H1 (cell line): ENCODE results near the gene PRTN3. TPM values are rescaled to one million over a fixed set of nuclear protein-coding genes. Genes with fewer than 3 reads are reported as not detected.

ENCODE experiments used
- CTBP2 ChIP-seq: IDR thresholded peaks from 2 replicates; pipeline ENCODE4 v1.7.0; 2011; ENCODE audit warnings: borderline replicate concordance, mild to moderate bottlenecking, moderate library complexity, mixed read lengths, low read length; ENCODE audit not compliant: insufficient read depth, insufficient read length
- EGR1 ChIP-seq: IDR thresholded peaks from 2 replicates; pipeline ENCODE4 v1.6.1; 2011; ENCODE audit warnings: low read depth, low read length, borderline replicate concordance
- HDAC2 ChIP-seq, 2 experiments: fragments of 300-600 bp in 1 of 2; sonication (generic) in 1 of 2; IDR thresholded peaks; 2 replicates each; pipeline ENCODE4 v1.6.1; 2011 to 2012; ENCODE audit warnings: low read depth in 2 of 2, low read length in 2 of 2, mild to moderate bottlenecking in 2 of 2, moderate library complexity in 2 of 2, borderline replicate concordance in 1 of 2, inconsistent platforms in 1 of 2
- HDAC6 ChIP-seq: IDR thresholded peaks from one replicate; pipeline ENCODE4 v1.7.1; 2012; ENCODE audit warnings: low read depth, mild to moderate bottlenecking, inconsistent platforms, low read length, moderate library complexity
- KDM5A ChIP-seq: fragments of 200-600 bp; IDR thresholded peaks from 2 replicates; pipeline ENCODE4 v1.7.1; 2012; ENCODE audit warnings: mild to moderate bottlenecking, low read length, inconsistent platforms, mixed read lengths
- POU5F1 ChIP-seq: IDR thresholded peaks from 2 replicates; pipeline ENCODE4 v1.6.1; 2011; ENCODE audit warnings: low read depth, mild to moderate bottlenecking, low read length, moderate library complexity
- SUZ12 ChIP-seq: fragments of 200-600 bp; sonication (generic); IDR thresholded peaks from 2 replicates; pipeline ENCODE4 v1.6.1; 2012; ENCODE audit warnings: mild to moderate bottlenecking, inconsistent platforms, low read length, moderate library complexity, mixed read lengths
- polyA plus RNA-seq, 7 experiments: library from polyadenylated mRNA; depleted of rRNA in 3 of 7; stranded (reverse) in 5 of 7; unstranded in 2 of 7; fragments of >200 nt in 5 of 7; fragments of 200-250 nt in 2 of 7; gene quantifications; 1 replicate in 5 of 7; 2 replicates in 1 of 7; 4 replicates in 1 of 7; pipeline versions ENCODE4 v1.2.1 to v1.2.3, GENCODE V29; 2011 to 2013; ENCODE audit warnings: missing spikeins in 2 of 7, mixed read lengths in 2 of 7
- total RNA-seq: library from RNA; stranded (reverse); fragmentation: NEBNext Ultra II Directional; extraction: Animal tissue kit (Norgen Biotek cat#: 25700); gene quantifications from 2 replicates; pipeline ENCODE4 v1.2.1, GENCODE V29; 2021

Gene PRTN3
- total and polyA plus RNA-seq, 2 of the 8 experiments (the other 6 are each of a cell fraction or from before 2014, with no cell fraction given), result 0.39 to 2.1 TPM

GRCh38 chr19:872266-872951 is 31.6 kb downstream of the PRTN3 start (continued):
- no peak for TF ChIP-seq CTBP2
- TF ChIP-seq HDAC6, result no peak
- TF ChIP-seq SUZ12, result no peak
- TF ChIP-seq KDM5A, result no peak
- TF ChIP-seq EGR1, result no peak
- no peak for TF ChIP-seq POU5F1
- no peak for TF ChIP-seq HDAC2 (IDR thresholded peaks at IDR 0.05; ENCODE audit: borderline replicate concordance in 1 of 2, low read depth in 2 of 2, low read length in 2 of 2)
